Esophagus muscularis mucosa (tissue), 4 donors: Measurements from ENCODE around the gene PPP2R5C. TPM values are rescaled to one million over a fixed set of nuclear protein-coding genes. Genes with fewer than 3 reads are reported as not detected.

Experiments used
- DNase-seq: peaks from one replicate; pipeline ENCODE4 v3.0.0-alpha.2; 2017; ENCODE audit errors: extremely low spot score
- H3K27ac ChIP-seq, 4 donors: fragments of 200-600 bp; sonication (generic); replicated peaks in 1 of 4; 1 replicate in 3 of 4; 2 replicates in 1 of 4; pipeline ENCODE4 v1.5.1; 2016 to 2019; ENCODE audit warnings: mild to moderate bottlenecking in 1 of 4
- H3K27me3 ChIP-seq, 4 donors: fragments of 200-600 bp; sonication (generic); one replicate each; pipeline versions ENCODE4 v1.5.1 to v1.6.0; 2016 to 2019
- H3K36me3 ChIP-seq, 4 donors: fragments of 200-600 bp; sonication (generic); one replicate each; pipeline ENCODE4 v1.5.1; 2016 to 2019
- H3K4me1 ChIP-seq, 4 donors: fragments of 200-600 bp; sonication (generic); one replicate each; pipeline ENCODE4 v1.5.1; 2016 to 2019
- H3K4me3 ChIP-seq, 4 donors: fragments of 200-600 bp; sonication (generic); 1 replicate in 2 of 4; 2 replicates in 2 of 4; pipeline ENCODE4 v1.5.1; 2016 to 2019; ENCODE audit warnings: mild to moderate bottlenecking in 4 of 4, moderate library complexity in 1 of 4
- H3K9me3 ChIP-seq, 4 donors: fragments of 200-600 bp; sonication (generic); 1 replicate in 3 of 4; 2 replicates in 1 of 4; pipeline ENCODE4 v1.5.1; 2016 to 2019
- EP300 ChIP-seq: sonication (generic); formaldehyde crosslinking; IDR thresholded peaks from one replicate; pipeline ENCODE4 v1.6.1; 2017; ENCODE audit warnings: antibody characterized with exemption
- POLR2A ChIP-seq: fragments of 450-650 bp; IDR thresholded peaks from one replicate; pipeline ENCODE4 v1.6.1; 2017; ENCODE audit warnings: antibody characterized with exemption, moderate library complexity, mild to moderate bottlenecking, low read depth
- POLR2AphosphoS5 ChIP-seq, 2 donors: sonication (generic); formaldehyde crosslinking; IDR thresholded peaks; one replicate each; pipeline ENCODE4 v1.6.1; 2017; ENCODE audit warnings: antibody characterized with exemption in 2 of 2
- WGBS: methylation state at CpG from one replicate; pipeline ENCODE4 v1.1.5; 2018; 5-methylcytosine and 5-hydroxymethylcytosine counted together
- intact Hi-C: fragments of 100-400 bp; cut with DNase I; formaldehyde crosslinking; loops from one replicate; pipeline ENCODE4 v1.15.1; 2023
- total RNA-seq, 4 donors: library from RNA; depleted of rRNA; stranded (reverse); fragments of >200 nt; gene quantifications; one replicate each; pipeline versions ENCODE4 v1.1.0 to v1.2.1, GENCODE V29; 2016
- TF ChIP-seq, protein P1 (sequence below), 3 experiments: fragments of 200-600 bp in 2 of 3; fragments of 450-650 bp in 1 of 3; sonication (generic) in 2 of 3; IDR thresholded peaks; one replicate each; pipeline ENCODE4 v1.5.1; 2017 to 2019; ENCODE audit warnings: antibody characterized with exemption in 3 of 3, mild to moderate bottlenecking in 2 of 3, moderate library complexity in 1 of 3

The PPP2R5C gene
- total RNA-seq, 4 donors from 2014 or later: 103 to 142 (median 131) TPM

DNA sequence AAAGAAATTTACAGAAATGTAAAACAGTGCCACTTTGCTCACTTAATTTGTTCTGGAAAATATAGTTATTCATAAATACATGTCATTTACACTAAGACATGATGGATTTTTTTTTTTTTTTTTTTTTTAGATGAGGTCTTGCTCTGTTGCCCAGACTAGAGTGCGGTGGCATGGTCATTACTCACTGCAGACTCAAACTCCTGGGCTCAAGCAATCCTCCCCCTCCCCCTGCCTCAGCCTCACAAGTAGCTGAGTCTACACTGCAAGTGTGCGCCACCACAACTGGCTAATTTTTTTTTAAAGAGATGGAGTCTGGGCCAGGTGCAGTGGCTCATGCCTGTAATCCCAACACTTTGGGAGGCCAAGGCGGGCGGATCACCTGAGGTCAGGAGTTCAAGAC lies 101.2 kb downstream of the PPP2R5C start:
- Histone ChIP-seq H3K27ac (no peak overlapping the region), H3K27me3 (no peaks in the 10 kb centered on the region), H3K4me3 (no peak overlapping the region), H3K4me1 (peaks cover 0 to 21% (median 12%) of the 10 kb centered on the region in 4 donors), H3K9me3 (no peaks in the 10 kb centered on the region), H3K36me3 (peaks cover 0 to 20% (median 8%) of the 10 kb centered on the region in 4 donors)
- whole genome bisulfite sequencing: 86% methylated on average over 4 of the region's 4 CpGs
- TF ChIP-seq EP300 (no peak), POLR2AphosphoS5 (IDR thresholded peaks at IDR 0.05) (no peak), POLR2A (no peak)
- TF ChIP-seq, protein P1, sequence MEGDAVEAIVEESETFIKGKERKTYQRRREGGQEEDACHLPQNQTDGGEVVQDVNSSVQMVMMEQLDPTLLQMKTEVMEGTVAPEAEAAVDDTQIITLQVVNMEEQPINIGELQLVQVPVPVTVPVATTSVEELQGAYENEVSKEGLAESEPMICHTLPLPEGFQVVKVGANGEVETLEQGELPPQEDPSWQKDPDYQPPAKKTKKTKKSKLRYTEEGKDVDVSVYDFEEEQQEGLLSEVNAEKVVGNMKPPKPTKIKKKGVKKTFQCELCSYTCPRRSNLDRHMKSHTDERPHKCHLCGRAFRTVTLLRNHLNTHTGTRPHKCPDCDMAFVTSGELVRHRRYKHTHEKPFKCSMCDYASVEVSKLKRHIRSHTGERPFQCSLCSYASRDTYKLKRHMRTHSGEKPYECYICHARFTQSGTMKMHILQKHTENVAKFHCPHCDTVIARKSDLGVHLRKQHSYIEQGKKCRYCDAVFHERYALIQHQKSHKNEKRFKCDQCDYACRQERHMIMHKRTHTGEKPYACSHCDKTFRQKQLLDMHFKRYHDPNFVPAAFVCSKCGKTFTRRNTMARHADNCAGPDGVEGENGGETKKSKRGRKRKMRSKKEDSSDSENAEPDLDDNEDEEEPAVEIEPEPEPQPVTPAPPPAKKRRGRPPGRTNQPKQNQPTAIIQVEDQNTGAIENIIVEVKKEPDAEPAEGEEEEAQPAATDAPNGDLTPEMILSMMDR (IDR thresholded peaks at IDR 0.05): no peak
- DNase-seq: no peak
- intact Hi-C loops: no loop called here

DNA sequence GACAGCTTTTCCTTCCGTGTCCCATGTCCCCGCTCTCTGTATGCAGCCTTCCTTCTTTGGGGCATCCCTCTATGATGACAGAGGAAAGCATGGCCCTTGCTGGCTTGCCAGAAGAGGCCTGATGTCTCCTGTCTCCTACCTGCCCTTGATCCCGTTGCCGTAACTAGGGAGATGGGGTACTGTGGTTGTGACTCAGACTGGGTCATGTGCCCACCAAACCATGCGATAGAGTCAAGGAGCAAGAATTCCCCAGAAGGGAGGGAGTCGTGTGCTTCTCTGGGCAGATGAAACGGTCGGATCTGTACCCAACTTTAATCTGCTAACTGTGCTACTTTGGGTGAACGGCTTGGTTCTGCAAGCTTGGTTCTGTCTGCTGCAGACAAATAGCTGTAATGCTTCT lies 103.8 kb downstream of the PPP2R5C start:
- TF ChIP-seq, protein P1 (IDR thresholded peaks at IDR 0.05): no peak
- TF ChIP-seq POLR2A (no peak), POLR2AphosphoS5 (IDR thresholded peaks at IDR 0.05) (no peak), EP300 (no peak)
- H3K27ac ChIP-seq: no peak overlapping the region
- no peak for DNase-seq
- no peak overlapping the region for H3K4me3 ChIP-seq
- H3K36me3 ChIP-seq: peaks cover 0 to 12% (median 4%) of the 10 kb centered on the region in 4 donors
- H3K4me1 ChIP-seq: peaks cover under 1 to 24% (median 15%) of the 10 kb centered on the region in 4 donors
- WGBS: 91% methylated on average over 6 of the region's 9 CpGs
- no peaks in the 10 kb centered on the region for H3K27me3 ChIP-seq
- no peaks in the 10 kb centered on the region for H3K9me3 ChIP-seq
- intact Hi-C loops: no loop called here

DNA sequence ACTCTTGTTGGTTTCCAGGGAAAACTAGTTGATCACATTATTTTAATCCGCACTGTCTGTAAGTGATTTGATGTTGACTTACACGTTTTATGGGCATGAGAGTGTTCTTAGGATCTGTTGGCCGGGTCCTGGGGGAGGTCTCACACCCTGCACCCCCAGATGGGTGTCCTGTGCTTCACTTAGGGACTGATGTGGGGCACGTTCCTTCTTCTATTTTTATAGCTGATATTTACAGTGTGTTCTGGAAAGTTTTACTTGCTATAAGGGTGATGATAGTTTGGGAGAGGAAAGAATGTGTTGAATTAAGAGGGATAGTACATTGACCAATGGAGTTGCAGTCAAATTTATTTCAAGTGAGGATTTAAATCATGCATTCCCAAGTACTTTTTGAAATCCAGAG lies 106.3 kb downstream of the PPP2R5C start:
- intact Hi-C loops: no loop called here
- no peak overlapping the region for H3K4me3 ChIP-seq
- peaks cover 0 to 12% (median 4%) of the 10 kb centered on the region in 4 donors for H3K36me3 ChIP-seq
- no peaks in the 10 kb centered on the region for H3K9me3 ChIP-seq
- 79% methylated on average over 4 of the region's 4 CpGs for WGBS
- DNase-seq: no peak
- H3K4me1 ChIP-seq: peaks cover 8 to 22% (median 14%) of the 10 kb centered on the region in 4 donors
- no peak for TF ChIP-seq EP300
- no peaks in the 10 kb centered on the region for H3K27me3 ChIP-seq
- H3K27ac ChIP-seq: no peak overlapping the region

DNA sequence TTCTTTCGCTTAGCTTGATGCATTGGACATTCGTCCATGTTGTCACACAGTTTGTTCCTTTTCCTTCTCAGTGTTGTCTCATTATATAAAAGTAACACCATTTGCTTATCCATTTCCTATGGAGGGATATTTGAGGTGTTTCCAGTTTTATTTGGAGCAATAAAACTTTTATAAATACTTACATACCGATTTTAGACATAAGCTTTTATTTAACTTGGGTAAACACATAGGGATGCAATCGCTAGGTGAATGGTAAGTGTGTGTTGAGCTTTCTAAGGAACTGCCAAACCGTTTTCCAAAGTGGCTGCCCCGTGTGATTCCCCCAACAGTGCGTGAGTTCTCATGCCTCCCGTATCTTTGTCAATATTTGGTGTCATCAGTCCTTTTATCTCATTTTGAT lies 107.7 kb downstream of the PPP2R5C start:
- Histone ChIP-seq H3K4me3 (no peak overlapping the region), H3K36me3 (peaks cover 0 to 10% (median 2%) of the 10 kb centered on the region in 4 donors), H3K27me3 (no peaks in the 10 kb centered on the region), H3K4me1 (peaks cover 14 to 26% (median 23%) of the 10 kb centered on the region in 4 donors), H3K27ac (no peak overlapping the region), H3K9me3 (no peaks in the 10 kb centered on the region)
- TF ChIP-seq POLR2A: no peak
- TF ChIP-seq POLR2AphosphoS5 (IDR thresholded peaks at IDR 0.05): no peak
- TF ChIP-seq, protein P1 (IDR thresholded peaks at IDR 0.05): no peak
- TF ChIP-seq EP300: no peak
- intact Hi-C loops: no loop called here
- DNase-seq: no peak
- WGBS: 93% methylated on average over 8 of the region's 8 CpGs

DNA sequence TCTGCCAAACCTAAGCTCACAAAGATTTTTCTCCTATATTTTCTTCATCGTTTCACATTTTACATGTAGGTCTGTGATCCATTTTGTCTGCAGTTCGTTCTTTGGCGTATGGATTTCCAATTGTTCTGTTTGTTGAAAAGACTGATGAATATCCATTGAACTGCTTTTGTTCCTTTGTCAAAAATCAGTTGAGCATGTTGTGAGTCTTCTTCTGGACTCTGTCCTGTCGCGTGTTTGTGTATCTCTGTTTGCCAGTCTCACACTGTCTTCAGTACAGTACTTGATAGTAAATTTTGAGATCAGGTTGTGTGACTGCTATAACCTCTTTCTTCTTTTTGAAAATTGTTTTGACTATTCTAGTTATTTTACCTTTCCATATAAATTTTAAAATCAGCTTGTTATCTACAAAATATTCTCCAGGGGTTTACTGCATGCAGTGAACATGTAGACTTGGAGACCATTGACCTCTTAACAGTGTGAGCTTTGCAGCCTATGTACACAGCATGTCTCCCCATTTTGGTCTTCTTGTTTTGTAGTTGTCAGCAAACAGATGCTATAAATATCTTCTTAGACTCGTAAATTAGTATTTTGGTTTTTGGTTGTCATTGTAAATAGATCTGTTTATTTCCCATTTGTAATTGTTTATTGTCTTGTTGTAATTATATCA lies 108.9 kb downstream of the PPP2R5C start:
- intact Hi-C loops: no loop called here
- Histone ChIP-seq H3K36me3 (no peaks in the 10 kb centered on the region), H3K9me3 (no peaks in the 10 kb centered on the region), H3K27ac (no peak overlapping the region), H3K4me3 (no peak overlapping the region), H3K4me1 (peaks cover 14 to 33% (median 30%) of the 10 kb centered on the region in 4 donors), H3K27me3 (no peaks in the 10 kb centered on the region)
- TF ChIP-seq, protein P1 (IDR thresholded peaks at IDR 0.05): no peak
- no peak for TF ChIP-seq POLR2AphosphoS5 (IDR thresholded peaks at IDR 0.05)
- no peak for TF ChIP-seq EP300
- TF ChIP-seq POLR2A: no peak
- no peak for DNase-seq
- WGBS: 92% methylated on average over 6 of the region's 6 CpGs
